ENCODE measurements around the gene ADAMTS2.

GRCh38 chr5:179346401-179346800, 1.1 kb upstream of the ADAMTS2 start:
- TF ChIP-seq CTCF (IDR thresholded peaks at IDR 0.05) (no peak), POLR2A (IDR thresholded peaks at IDR 0.05) (no peak)
